GM18951 (cell line): ENCODE measurements around the gene MED12L.
"Not testable (repeated sequence)": the region's sequence is repeated elsewhere in the genome, so short reads cannot be mapped to it uniquely, and the experiment has no call there.

Experiments used
- POLR2A ChIP-seq: IDR thresholded peaks from 4 replicates; pipeline ENCODE4 v1.6.1; 2011; ENCODE audit warnings: mild to moderate bottlenecking; ENCODE audit not compliant: insufficient read length, insufficient read depth; ENCODE audit errors: extremely low read depth
- in situ Hi-C: fragments of 300-500 bp; cut with MboI; formaldehyde crosslinking; loops from one replicate; pipeline ENCODE4 v1.12.0; 2022; ENCODE audit warnings: low sequenced_read_pairs, mixed read lengths, inconsistent platforms; ENCODE audit not compliant: unreplicated experiment

MED12L gene

GRCh38 chr3:151236316-151236715 lies 150.9 kb downstream of the MED12L start:
- in situ Hi-C loops = no loop called here
- TF ChIP-seq POLR2A = no peak

- in situ Hi-C loops = no loop called here
- TF ChIP-seq POLR2A = no peak
These were observed 151.3 kb downstream of the MED12L start for GRCh38 chr3:151236736-151237135.

- in situ Hi-C loops = not testable (repeated sequence)
These were observed 156.5 kb downstream of the MED12L start for GRCh38 chr3:151242006-151242405.

GRCh38 chr3:151248772-151249337 lies 163.4 kb downstream of the MED12L start:
- TF ChIP-seq POLR2A = no peak
- in situ Hi-C loops = no loop called here

GRCh38 chr3:151256749-151257148 lies 171.3 kb downstream of the MED12L start:
- TF ChIP-seq POLR2A = no peak
- in situ Hi-C loops = no loop called here

GRCh38 chr3:151259664-151260063 lies 174.2 kb downstream of the MED12L start:
- no peak for TF ChIP-seq POLR2A
- in situ Hi-C loops = no loop called here

GRCh38 chr3:151262871-151263525 lies 177.5 kb downstream of the MED12L start:
- in situ Hi-C loops = no loop called here
- TF ChIP-seq POLR2A = no peak

GRCh38 chr3:151264605-151265004 lies 179.1 kb downstream of the MED12L start:
- no peak for TF ChIP-seq POLR2A
- in situ Hi-C loops = no loop called here

GRCh38 chr3:151265166-151265565 lies 179.7 kb downstream of the MED12L start:
- no peak for TF ChIP-seq POLR2A
- in situ Hi-C loops = no loop called here

- TF ChIP-seq POLR2A = no peak
- in situ Hi-C loops = no loop called here
These were observed 180.4 kb downstream of the MED12L start for GRCh38 chr3:151265866-151266265.

- no peak for TF ChIP-seq POLR2A
- in situ Hi-C loops = no loop called here
These were observed 181.6 kb downstream of the MED12L start for GRCh38 chr3:151267066-151267465.

GRCh38 chr3:151268267-151269235 lies 183.1 kb downstream of the MED12L start:
- TF ChIP-seq POLR2A = no peak
- in situ Hi-C loops = no loop called here

GRCh38 chr3:151269631-151270030 lies 184.2 kb downstream of the MED12L start:
- in situ Hi-C loops = no loop called here
- no peak for TF ChIP-seq POLR2A

- TF ChIP-seq POLR2A = no peak
- in situ Hi-C loops = loop anchor here (5.0 to 25.0 kb wide), 2 partner anchors 48 to 562 kb away; no protein-coding TSS in a partner anchor
These were observed 189.6 kb downstream of the MED12L start for GRCh38 chr3:151275091-151275490.
